ENCODE data around the gene LRRC42.

- no peak for TF ChIP-seq CTCF (conservative IDR thresholded peaks at IDR 0.05 in 1 of 2, IDR thresholded peaks at IDR 0.05 in 1 of 2; ENCODE audit: extremely low read depth in 1 of 2, insufficient read depth in 1 of 2, low read depth in 1 of 2, low read length in 2 of 2)
- TF ChIP-seq EZH2 (IDR thresholded peaks at IDR 0.05; ENCODE audit: borderline replicate concordance, low read length): no peak
Observed at GRCh38 chr1:53995683-53996082, 49.5 kb downstream of the LRRC42 start.

Data from mammary epithelial cell (primary cell).